DND-41 (cell line): ENCODE measurements around the gene CALCA.

Experiments used
- EZH2 ChIP-seq: IDR thresholded peaks from 3 replicates; pipeline ENCODE4 v1.6.1; 2012; ENCODE audit warnings: borderline replicate concordance, low read depth, mild to moderate bottlenecking, moderate library complexity, low read length, inconsistent platforms; ENCODE audit not compliant: severe bottlenecking
- TF ChIP-seq, protein P1 (sequence below): IDR thresholded peaks from 2 replicates; pipeline ENCODE4 v1.5.1; 2012; ENCODE audit warnings: borderline replicate concordance, low read length, moderate library complexity, mild to moderate bottlenecking; ENCODE audit not compliant: poor library complexity, severe bottlenecking; ENCODE audit errors: extremely low read depth

DNA sequence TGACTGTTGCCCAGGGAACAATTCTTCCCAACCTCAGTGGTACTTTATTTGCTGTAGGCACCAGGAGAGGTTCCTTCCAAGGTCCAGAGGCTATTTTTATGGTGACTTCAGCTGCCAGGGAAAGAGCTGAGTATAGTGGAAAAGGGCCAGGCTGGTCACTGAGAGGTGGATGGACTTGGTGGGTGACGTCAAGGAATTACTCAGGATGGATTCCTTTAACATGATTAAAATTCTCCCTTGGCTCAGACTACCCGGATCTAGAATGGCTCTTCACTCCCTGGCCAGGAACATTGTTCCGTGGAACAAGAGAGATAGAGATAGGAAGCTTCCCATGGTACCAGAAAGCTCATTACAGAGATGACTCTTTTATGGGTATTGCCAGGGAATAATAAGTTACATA, 8.7 kb upstream of the CALCA start:
- TF ChIP-seq, protein P1, sequence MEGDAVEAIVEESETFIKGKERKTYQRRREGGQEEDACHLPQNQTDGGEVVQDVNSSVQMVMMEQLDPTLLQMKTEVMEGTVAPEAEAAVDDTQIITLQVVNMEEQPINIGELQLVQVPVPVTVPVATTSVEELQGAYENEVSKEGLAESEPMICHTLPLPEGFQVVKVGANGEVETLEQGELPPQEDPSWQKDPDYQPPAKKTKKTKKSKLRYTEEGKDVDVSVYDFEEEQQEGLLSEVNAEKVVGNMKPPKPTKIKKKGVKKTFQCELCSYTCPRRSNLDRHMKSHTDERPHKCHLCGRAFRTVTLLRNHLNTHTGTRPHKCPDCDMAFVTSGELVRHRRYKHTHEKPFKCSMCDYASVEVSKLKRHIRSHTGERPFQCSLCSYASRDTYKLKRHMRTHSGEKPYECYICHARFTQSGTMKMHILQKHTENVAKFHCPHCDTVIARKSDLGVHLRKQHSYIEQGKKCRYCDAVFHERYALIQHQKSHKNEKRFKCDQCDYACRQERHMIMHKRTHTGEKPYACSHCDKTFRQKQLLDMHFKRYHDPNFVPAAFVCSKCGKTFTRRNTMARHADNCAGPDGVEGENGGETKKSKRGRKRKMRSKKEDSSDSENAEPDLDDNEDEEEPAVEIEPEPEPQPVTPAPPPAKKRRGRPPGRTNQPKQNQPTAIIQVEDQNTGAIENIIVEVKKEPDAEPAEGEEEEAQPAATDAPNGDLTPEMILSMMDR, result no peak
- TF ChIP-seq EZH2, result no peak
